GM18870 (cell line): ENCODE measurements around the gene ARHGEF4.
A peak's percentile ranks its signal among the peaks of the same experiment; 100 is the strongest.
"Not testable (repeated sequence)": the region's sequence is repeated elsewhere in the genome, so short reads cannot be mapped to it uniquely, and the experiment has no call there.

Source experiments
- ATAC-seq: cut with Tn5 transposase; IDR thresholded peaks from one replicate; pipeline ENCODE4 v1.9.1; 2021; ENCODE audit warnings: moderate library complexity; ENCODE audit not compliant: unreplicated experiment

The ARHGEF4 gene

DNA sequence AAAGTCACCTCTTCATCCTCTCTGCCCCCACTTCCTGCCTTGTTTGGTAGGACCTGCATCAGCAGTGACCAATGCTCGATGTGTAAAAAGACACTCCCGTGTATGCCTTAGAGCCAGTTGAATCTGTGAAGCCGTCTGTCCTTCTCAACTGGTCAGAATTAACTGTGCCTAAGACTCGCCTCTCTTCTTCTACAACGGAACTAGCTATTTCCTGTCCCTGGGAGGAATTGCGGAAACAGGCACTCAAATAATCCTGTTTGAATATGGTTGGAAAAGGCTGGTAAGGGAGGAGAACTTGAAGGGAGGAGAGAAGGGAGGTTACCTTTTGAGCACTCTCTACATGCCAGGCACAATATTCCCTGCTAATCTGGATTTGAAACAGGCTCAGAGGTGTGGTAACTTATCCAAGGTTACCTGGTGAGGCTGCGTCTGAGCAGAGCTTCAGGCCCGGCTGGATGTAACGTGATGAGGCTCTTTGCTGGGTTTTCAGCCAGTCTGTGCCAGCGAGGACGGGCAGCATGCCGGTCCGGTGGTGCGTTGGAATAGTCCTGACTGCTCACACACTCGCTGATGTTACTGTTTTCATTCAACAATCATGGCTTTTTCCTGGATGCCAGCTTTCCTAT, 129.5 kb downstream of the ARHGEF4 start:
- no peak for ATAC-seq

DNA sequence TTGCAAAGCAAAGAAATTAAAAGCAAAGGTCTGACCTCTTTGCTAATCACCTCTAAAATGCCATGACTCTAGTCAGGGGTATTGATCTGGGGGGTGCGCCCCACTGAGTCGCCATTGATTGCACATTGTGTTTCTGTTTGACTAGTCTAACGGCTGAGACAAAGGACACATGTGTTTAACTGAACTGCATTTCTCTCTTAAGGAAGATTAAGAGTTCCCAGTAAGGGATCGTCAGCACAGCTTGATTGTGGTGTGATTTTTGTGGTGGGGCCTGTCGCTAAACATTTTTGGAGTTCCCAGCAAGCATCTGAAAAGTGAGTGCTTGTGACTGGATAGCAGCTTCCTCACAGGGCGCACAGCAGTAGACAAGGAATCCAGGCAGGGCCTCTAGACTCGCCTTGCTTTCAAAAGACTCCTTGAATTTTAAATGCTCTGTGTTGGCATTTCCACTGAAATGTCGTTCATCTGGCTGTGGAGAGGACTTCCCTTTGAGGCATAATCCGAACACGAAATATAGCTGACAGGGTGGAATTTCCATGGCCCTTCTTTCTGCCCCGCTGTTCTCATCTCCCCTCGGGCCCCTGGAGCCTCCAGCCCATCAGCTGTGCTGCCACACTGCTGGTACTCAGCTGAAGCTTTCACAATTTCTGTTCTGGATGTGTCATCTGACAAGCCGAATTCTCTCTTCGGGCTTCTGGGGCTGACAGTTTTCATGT, 130.2 kb downstream of the ARHGEF4 start:
- no peak for ATAC-seq

DNA sequence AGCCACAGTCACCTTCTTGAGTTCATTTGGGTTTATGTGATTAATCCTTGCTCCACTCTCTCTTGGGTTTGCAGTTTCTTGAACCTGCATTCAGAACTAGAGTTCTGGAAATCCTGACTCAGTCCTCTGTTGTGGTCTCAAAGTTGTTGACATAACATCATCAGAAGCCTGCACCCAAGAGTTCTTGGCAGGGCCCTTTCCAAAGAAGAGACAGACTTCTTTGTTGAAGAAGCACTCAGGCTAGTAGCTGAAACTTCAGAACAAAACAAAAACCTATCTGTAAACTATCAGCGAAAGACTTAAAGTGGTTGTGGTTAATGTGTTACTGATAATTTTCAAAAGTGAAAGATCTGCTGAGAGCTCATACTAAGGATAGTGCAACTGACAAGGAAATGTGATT, 135.7 kb downstream of the ARHGEF4 start:
- peak; percentile 99 for ATAC-seq

DNA sequence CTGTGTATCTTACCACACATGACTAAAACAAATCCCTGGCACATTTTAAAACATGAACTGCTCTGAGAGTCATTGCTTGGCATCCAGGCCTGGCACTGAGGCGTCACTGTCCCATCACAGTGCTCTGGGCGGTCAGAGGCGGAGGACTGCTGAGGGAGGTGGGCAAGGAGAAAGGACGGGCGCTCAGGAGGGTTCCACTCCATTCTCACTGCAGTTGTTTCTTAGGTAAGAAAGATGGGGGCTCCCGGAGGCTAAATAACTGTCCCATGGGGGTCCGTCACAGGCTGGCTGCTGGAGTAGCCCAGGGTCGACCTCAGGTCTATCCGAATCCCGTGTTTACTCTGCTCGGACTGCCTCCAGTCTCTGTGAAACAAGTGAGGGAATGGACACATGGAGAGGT, 139.0 kb downstream of the ARHGEF4 start:
- ATAC-seq, result no peak

DNA sequence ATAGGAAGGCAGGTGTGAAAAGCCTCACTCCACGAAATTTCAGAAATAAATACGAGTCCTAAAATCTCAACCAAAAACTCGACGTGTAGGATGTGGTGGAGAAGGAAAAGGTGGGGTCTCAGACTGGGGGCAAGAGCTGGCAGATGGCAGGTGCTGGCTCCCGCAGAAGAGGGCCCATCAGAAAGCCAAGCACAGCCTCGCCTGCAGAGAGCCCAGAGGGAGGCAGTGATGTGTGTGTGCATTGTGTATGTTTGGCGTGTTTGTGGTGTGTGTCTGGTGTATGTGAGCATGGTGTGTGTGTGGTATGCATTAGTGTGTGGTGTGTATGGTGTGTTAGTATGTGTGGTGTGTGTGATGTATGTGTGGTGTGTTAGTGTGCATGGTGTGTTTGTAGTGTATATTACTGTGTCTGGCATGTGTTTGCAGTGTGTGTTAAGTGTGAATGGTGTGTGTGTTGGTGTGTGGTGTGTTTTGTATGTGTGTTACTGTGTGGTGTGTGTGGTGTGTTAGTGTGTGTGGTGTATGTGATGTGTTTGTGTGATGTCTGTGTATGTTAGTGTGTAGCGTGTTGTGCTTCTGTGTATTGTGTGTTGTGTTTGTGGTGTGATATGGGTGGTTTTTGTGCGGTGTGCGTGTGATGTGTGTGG, 140.0 kb downstream of the ARHGEF4 start:
- no peak for ATAC-seq

DNA sequence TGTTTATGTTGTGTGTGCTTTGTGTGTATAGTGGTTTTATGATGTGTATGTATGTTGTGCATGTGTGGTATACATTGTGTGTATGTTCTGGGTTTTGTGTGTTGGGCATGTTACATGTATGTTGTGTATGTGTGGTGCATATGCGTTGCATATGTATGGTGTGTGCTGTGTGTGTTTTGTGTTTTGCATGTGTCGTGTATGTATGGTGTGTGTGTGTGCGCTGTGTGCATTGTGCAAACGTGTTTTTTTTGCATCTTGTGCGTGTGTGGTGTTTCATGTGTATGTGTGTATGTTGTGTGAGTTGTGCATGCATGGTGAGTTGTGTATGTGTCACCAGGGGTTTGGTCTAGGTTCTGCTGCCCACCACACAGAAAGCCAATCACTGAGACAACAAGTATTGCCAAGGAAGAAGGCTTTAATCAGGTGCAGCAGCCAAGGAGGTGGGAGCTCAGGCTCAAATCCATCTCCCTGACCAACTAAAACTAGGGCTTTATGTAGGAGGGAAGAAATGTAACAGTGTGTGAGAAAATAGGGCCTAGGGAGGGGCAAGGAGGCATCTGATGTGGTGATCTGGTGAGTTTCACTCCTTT, 140.8 kb downstream of the ARHGEF4 start:
- no peak for ATAC-seq

DNA sequence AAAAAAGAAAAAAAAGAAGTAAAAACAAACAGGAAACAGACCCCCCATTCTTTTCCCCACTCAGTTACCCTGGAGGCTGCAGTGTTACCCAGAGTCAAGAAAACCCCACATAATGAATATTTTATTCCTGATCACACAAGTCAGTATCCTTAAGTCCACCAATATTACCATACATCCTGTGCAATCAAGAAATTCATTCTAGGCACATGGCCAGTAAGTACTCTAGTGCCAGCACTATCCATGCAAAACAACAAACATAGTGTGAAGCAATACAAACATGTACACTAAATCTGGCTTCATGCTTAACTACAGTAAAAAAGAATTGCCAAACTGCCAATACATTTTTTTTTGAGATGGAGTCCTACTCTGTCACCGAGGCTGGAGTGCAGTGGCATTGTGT, 145.0 kb downstream of the ARHGEF4 start:
- no peak for ATAC-seq

DNA sequence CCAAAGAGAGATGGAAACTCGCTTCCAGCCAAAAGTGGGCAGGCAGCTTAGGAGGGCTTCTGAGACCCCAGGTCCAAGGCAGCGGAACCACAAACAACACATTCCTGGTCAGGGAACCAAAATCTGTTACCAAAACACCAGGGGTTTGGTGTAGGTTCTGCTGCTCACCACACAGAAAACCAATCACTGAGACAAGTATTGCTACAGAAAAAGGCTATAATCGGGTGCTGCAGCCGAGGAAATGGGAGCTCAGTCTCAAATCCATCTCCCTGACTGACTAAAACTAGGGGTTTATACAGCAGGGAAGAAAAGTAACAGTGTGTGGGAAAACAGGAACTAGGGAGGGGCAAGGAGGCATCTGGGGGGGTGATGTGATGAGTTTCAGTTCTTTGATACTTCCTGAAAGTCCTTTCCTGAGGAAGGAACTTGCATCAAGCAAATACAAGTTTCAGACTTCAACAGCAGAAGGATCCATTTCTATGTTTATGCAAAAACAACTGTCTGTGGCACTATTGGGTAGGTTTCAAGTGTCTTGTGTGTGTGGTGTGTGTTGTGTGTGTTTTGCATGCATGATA, 148.6 kb downstream of the ARHGEF4 start:
- no peak for ATAC-seq

DNA sequence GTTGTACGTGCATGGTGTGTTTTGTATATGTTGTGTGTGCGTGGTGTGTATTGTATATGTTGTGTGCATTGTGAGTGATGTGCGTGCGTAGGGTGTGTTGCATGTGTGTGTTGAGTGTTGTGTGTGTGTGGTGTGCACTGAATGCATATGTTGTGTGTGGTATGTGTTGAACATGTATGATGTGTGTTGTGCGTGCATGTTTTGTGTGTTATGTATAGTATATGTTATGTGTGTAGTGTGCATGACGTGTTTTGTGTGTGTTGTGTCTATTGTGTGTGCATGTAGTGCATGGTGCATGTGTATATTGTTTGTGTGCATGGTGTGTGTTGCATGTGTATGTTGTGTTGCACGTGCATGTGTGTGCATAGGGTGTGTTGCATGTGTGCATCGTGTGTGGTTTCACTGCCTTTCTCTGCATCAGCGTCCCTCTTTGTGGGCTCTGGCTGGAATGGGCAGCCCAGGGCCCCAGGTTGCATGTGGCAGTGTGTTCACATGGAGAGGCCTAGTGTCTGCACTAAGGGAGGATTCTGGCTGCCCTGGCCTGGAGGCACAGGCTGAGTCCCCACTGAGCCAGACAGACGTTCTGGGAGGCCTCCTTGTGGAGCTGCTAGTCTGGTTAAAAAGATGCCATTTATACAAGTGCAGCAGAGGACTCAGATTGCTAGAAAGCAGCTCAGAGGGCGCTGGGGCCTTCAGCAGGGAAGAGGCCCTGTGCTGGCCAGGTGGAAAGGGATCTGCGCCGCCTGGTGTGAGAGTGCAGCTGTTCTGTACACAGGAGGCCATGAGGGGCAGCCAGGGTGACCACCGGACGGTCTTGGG, 149.3 kb downstream of the ARHGEF4 start:
- ATAC-seq, result no peak

DNA sequence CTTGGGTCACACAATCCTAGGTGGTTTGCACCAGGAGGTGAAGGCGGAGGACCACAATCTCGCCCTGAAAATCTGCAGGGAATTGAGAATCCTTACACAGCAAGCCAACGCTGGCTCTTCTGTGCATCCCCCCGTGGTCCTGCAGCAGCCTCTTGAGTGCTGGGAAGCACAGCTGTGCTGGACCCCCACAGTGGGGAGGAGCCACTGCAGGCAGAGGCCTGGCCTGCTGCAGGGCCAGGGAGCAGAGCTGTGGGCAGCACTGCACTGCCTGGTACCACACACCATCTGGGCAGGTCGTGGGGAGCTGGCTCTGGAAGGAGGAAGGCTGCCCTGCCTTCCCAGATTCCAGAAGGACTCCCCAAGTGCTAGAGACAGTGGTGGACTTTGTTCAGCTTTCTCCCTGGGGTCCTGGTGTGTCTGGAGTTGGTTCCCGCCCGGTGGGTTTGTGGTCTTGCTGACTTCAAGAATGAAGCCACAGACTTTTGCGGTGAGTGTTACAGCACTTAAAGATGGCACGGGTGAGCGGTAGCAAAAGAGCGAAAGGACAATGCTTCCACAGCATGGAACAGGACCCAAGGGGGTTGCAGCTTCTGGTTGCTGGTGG, 150.3 kb downstream of the ARHGEF4 start:
- no peak for ATAC-seq

DNA sequence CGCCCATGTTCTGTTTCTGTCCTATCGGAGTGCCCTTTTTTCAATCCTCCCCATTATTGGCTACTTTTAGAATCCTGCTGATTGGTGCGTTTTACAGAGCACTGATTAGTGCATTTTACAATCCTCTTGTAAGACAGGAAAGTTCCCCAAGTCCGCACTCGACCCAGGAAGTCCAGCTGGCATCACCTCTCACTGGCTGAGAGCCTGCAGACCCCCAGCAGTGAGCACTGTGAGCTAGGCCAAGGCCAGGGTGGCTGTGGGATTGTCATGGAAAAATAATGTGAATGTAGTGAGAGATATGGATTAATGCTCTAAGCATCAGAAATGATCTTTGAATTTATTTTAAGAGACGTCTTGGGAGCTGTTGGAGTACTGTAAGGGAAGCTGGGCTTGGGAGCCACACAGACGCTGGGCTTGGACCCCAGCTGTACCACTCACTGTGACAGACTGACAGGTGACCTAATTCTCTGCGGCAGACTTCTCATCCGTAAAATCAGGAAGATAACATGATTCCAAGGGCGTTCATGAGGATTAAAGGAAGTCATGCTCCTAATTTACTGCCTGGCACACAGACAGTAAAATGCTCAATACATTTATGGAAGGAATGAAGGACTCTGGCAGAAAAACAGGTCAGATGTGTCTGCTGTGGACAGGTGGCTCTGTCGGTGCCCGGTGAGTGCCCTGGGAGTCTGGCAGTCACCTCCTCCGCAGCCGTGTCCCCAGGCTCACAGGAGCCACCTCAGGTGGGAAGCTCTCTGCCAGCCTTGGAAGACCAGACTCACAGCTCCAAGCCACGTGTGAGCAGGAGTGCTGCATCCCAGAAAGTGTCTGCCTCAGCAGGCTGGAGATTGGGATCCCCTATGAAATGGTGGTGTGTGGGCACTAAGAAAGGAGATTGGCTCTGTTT, 151.1 kb downstream of the ARHGEF4 start:
- ATAC-seq, result no peak

DNA sequence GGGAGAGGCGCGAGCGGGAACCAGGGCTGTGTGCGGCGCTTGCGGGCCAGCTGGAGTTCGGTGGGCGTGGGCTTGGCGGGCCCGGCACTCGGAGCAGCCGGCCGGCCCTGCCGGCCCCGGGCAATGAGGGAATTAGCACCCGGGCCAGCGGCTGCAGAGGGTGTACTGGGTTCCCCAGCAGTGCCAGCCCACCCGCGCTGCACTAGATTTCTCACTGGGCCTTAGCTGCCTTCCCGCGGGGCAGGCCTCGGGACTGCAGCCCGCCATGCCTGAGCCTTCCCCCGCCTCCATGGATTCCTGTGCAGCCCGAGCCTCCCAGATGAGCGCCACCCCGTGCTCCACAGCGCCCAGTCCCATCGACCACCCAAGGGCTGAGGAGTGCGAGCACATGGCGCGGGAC, 154.7 kb downstream of the ARHGEF4 start:
- ATAC-seq, result not testable (repeated sequence)

DNA sequence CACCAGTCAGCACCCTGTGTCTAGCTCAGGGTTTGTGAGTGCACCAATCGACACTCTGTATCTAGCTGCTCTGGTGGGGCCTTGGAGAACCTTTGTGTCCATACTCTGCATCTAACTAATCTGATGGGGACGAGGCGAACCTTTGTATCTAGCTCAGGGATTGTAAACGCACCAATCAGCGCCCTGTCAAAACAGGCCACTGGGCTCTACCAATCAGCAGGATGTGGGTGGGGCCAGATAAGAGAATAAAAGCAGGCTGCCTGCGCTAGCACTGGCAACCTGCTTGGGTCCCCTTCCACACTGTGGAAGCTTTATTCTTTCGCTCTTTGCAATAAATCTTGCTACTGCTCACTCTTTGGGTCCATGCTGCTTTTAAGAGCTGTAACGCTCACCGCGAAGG, 155.3 kb downstream of the ARHGEF4 start:
- ATAC-seq, result not testable (repeated sequence)

DNA sequence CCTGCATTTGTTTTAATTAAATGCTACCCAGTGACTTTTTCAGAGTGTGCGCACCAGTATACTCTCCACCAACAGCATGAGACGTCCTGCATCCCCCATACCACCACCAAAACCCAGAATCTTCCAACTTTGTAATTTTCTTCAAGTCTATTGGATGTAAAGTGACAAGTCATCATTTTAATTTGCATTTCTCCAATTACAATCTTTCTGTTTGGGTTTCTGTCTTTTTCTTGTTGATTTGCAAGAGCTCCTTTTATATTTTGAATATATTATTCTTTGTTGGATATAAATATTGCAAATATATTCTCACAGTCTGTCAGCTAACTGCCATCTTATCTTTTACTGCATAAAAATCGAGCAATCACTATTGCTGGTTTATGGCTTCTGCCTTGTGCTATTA, 160.0 kb downstream of the ARHGEF4 start:
- no peak for ATAC-seq

DNA sequence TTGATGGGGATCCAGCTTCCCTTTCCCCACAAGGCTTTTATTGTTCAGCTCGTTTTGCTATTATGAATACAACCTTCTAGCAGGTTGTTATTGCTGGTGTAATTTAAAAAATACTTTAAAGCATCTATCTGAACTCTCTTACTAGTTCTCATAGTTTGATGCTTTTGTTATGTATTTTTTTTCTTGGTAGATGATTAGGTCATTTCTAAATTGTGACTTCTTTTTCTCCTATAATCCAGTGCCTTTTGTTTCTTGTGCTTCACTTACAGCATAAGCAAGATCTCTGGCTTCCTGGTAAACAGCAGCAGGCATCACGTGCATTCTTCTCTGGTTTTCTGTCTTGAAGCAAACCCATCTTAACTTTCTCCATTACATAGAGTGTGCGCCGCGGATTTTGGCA, 160.5 kb downstream of the ARHGEF4 start:
- ATAC-seq, result no peak

DNA sequence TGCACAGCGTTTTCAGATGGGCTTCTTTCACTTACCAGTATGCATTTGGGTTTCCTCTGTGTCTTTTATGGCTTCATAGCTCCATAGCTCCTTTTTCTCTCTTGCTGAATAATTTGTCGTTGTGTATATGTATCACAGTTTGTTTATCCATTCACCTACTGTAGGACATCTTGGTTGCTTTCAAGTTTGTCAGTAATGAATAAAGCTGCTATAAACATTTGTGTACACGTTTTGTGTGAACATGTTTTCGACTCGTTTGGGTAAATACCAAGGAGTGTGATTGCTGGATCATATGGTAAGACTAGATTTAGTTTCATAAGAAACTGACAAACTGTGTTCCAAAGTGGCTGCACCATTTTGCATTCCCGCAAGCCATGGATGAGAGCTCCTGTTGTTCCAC, 161.8 kb downstream of the ARHGEF4 start:
- no peak for ATAC-seq

DNA sequence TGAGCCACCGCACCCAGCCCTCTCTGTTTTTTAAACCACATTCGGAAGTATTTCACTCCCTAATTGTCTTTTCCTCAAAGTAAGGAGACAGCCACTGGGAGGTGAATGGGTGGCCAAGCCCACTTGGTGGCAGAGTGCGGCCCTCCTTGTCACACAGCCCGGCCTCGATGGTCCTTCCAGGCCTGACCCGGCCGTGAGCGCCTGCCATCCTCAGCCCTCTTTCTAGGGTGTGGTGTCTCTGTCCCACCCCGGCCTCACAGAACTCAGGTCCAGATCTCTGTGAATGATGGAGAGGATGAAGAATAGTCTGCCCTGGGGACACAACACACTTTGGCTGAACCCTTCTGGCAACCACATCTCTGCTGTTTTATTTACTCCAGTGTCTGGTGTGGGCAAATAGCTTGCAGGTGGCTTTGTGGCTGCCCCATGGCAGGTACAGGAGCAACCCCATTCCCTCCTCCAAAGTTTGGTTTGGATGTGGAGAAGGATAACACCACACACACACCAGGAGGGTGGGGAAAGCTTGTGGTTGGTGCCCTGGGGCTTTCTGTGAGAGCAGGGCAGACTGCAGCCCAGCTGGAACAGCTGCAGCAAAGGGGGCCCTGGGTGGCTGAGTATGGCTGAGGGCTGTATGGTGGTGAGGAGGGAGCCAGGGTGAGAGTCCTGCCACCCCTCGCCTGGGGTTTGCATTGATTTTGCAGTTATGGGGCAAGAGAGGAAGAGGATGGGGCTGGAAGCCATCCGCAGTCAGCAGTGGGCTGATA, 167.9 kb downstream of the ARHGEF4 start:
- ATAC-seq, result no peak

DNA sequence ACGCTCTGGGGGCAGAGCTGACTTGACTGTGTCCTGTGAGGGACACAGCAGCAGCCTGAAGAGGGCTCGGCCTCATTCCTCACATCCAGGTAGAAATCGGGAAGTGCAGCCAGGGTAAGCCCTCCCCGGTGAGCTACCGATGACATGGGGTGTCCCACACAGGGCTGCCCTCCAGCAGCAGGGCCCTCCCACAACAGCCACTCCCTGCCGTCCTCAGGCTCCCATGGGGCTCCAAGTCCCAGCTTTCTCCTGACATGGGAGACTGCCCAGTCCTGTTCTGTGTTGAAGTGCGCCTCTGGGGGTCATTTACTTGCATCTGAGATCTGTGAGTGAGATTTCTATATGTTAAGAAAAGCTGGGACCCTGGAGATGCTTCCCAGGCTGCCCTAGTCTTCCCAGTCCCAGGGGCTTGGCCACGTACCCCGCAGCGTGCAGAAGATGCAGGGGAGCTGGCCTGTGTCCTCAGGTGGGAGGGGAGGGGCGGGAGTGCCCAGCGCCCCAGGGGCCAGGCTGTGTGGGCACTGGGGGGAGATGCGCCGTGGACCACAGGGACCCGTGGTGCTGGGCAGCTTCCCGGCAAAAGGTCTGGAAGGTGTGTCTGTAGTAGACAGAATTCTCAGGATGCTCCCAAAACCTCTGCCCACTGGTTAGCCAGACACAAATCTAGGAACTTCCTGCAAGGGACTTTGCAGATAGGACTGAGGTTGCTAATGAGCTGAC, 168.7 kb downstream of the ARHGEF4 start:
- no peak for ATAC-seq
